ENCODE results near the gene TTC9C. TPM values are rescaled to one million over a fixed set of nuclear protein-coding genes. Genes with fewer than 3 reads are reported as not detected.

Gene TTC9C
- total and polyA plus RNA-seq, 2 of the 8 experiments (the other 6 are each of a cell fraction or from before 2014, with no cell fraction given): 25.4 to 34.1 TPM

GRCh38 chr11:62719302-62719978 lies 8.8 kb upstream of the TTC9C start:
- DNase-seq (ENCODE audit: low read depth in 1 of 2, low spot score in 2 of 2) (no peak), FAIRE-seq (no peak)
- Histone ChIP-seq H2BK20ac (ENCODE audit: low read length) (no peak overlapping the region), H3K9ac (replicated peaks in 1 of 4; ENCODE audit: extremely low read depth in 1 of 4, low read depth in 3 of 4, low read length in 3 of 4) (no peak overlapping the region), H3K14ac (ENCODE audit: insufficient read length) (no peak overlapping the region), H2AK5ac (ENCODE audit: low read depth, low read length) (no peak overlapping the region), H3K18ac (ENCODE audit: extremely low read depth, low read length) (no peak overlapping the region), H3K4ac (replicated peaks; ENCODE audit: insufficient read length, low read depth, low read length) (no peak overlapping the region), H4K5ac (ENCODE audit: insufficient read length, low read depth, low read length) (no peak overlapping the region), H2BK120ac (replicated peaks; ENCODE audit: low read depth, low read length) (no peak overlapping the region), H2BK12ac (ENCODE audit: low read depth, low read length) (no peak overlapping the region), H3K79me2 (ENCODE audit: control insufficient read depth in 1 of 2, insufficient read depth in 2 of 2, low read length in 2 of 2) (peaks cover 0 to 40% of the 10 kb centered on the region in 2 experiments; a peak in 2 of 4 replicates), H3K4me3 (ENCODE audit: extremely low read depth in 1 of 4, insufficient read depth in 2 of 4, low read depth in 3 of 4, low read length in 4 of 4) (no peak overlapping the region), H4K91ac (replicated peaks; ENCODE audit: insufficient read length, low read length) (no peak overlapping the region), H3K4me2 (ENCODE audit: insufficient read depth in 1 of 2, low read depth in 2 of 2, low read length in 2 of 2) (no peak overlapping the region), H2BK5ac (ENCODE audit: low read depth, low read length) (no peak overlapping the region), H3K36me3 (ENCODE audit: control insufficient read depth in 2 of 4, insufficient read depth in 4 of 4, low read length in 3 of 4) (peaks cover 46 to 99% (median 84%) of the 10 kb centered on the region in 4 experiments), H3K23me2 (ENCODE audit: low read depth, low read length) (no peaks in the 10 kb centered on the region), H3K9me3 (ENCODE audit: insufficient read depth in 2 of 2, low read depth in 1 of 2, low read length in 1 of 2) (no peaks in the 10 kb centered on the region), H3K56ac (replicated peaks; ENCODE audit: insufficient read length, low read depth, low read length) (no peak overlapping the region), H4K8ac (ENCODE audit: extremely low read depth, insufficient read depth, low read length) (no peak overlapping the region), H4K20me1 (replicated peaks in 1 of 2; ENCODE audit: control insufficient read depth in 1 of 2, insufficient read depth in 2 of 2, low read length in 2 of 2) (peaks cover 2 to 7% of the 10 kb centered on the region in 2 experiments), H2AFZ (ENCODE audit: low read length) (no peak overlapping the region), H3K79me1 (ENCODE audit: low read depth, low read length) (peaks cover 2% of the 10 kb centered on the region; the same call in 1 of the 2 replicates), H3K27ac (ENCODE audit: low read depth, low read length) (no peak overlapping the region), H2BK15ac (ENCODE audit: low read length) (no peak overlapping the region), H3K23ac (ENCODE audit: insufficient read length) (no peak overlapping the region), H3K27me3 (replicated peaks in 1 of 4; ENCODE audit: control insufficient read depth in 3 of 4, extremely low read depth in 1 of 4, insufficient read depth in 3 of 4, low read length in 3 of 4) (no peaks in the 10 kb centered on the region; a peak in 1 of 7 replicates), H3K4me1 (replicated peaks in 1 of 4; ENCODE audit: control insufficient read depth in 3 of 4, insufficient read depth in 4 of 4, low read length in 3 of 4) (peaks cover 0 to 9% (median 1%) of the 10 kb centered on the region in 4 experiments; a peak in 3 of 7 replicates)
- ChIA-PET CTCF (ENCODE audit: partially characterized antibody) (interaction anchor here (1.0 to 2.9 kb wide), 3 partner anchors 11 to 71 kb away, joined by 3 to 10 read pairs (median 4); no protein-coding TSS in a partner anchor), POLR2A (ENCODE audit: partially characterized antibody) (interaction anchor here (0.6 to 61.4 kb wide), 8 partner anchors 8 to 175 kb away, joined by 3 to 2041 read pairs (median 6); partner anchors contain the start of genes BSCL2, C11orf98, CSKMT and GANAB)
- TF ChIP-seq SIX5 (IDR thresholded peaks at IDR 0.05; ENCODE audit: low read depth, low read length) (no peak), CREB1 (IDR thresholded peaks at IDR 0.05) (no peak), RBBP5 (IDR thresholded peaks at IDR 0.05; ENCODE audit: borderline replicate concordance, low read depth, low read length) (no peak), FOSL1 (IDR thresholded peaks at IDR 0.05; ENCODE audit: insufficient read depth, low read depth, low read length) (no peak), ASH2L (IDR thresholded peaks at IDR 0.05; ENCODE audit: low read length) (no peak)
- 89% methylated on average over 2 of the region's 2 CpGs; no CpG with 5 or more reads in 1 of the 2 experiments for WGBS, 2 experiments (ENCODE audit: extremely low coverage in 1 of 2, insufficient coverage in 1 of 2, insufficient read length in 1 of 2, insufficient replicate concordance in 2 of 2, low coverage in 1 of 2, low lambda C conversion rate in 2 of 2, missing lambda C conversion rate in 1 of 2)

Data from H1 (cell line).